A673 (cell line): ENCODE measurements around the gene GPR78. TPM values are rescaled to one million over a fixed set of nuclear protein-coding genes. Genes with fewer than 3 reads are reported as not detected.

Experiments
- BruUV-seq: library from RNA; stranded (reverse); fragments of 400-500 nt; replicated peaks from 2 replicates; lab custom pipeline; 2021; lab: Mats Ljungman, UMichigan
- CTCF ChIA-PET: fragments of 300-600 bp; sonication (Branson Sonifier 250); formaldehyde crosslinking; loops from one replicate; lab custom pipeline; 2022; ENCODE audit warnings: antibody characterized with exemption; lab: Charles Lee
- POLR2A ChIA-PET: fragments of 300-600 bp; sonication (Branson Sonifier 250); formaldehyde crosslinking; loops from one replicate; lab custom pipeline; 2022; ENCODE audit warnings: antibody characterized with exemption; ENCODE audit not compliant: low non-redundant PET; lab: Charles Lee
- DNase-seq: peaks from one replicate; pipeline ENCODE4 v3.0.0-alpha.2; 2015; ENCODE audit warnings: low spot score
- H3K27ac ChIP-seq: fragments of 200-600 bp; sonication (generic); 2 replicates; pipeline ENCODE4 v1.5.1; 2016; ENCODE audit warnings: mixed run types, low read depth, mild to moderate bottlenecking, mixed read lengths, antibody characterized with exemption, low read length; ENCODE audit not compliant: poor library complexity, severe bottlenecking
- H3K27me3 ChIP-seq: fragments of 200-600 bp; sonication (generic); replicated peaks from 2 replicates; pipeline ENCODE4 v1.6.1; 2017; ENCODE audit warnings: mixed run types, low read depth, mild to moderate bottlenecking, mixed read lengths, antibody characterized with exemption, low read length; ENCODE audit not compliant: insufficient read depth, poor library complexity
- H3K36me3 ChIP-seq: fragments of 200-600 bp; sonication (generic); 2 replicates; pipeline ENCODE4 v1.6.1; 2016; ENCODE audit warnings: mixed run types, mild to moderate bottlenecking, mixed read lengths, antibody characterized with exemption, low read length; ENCODE audit not compliant: insufficient read depth, poor library complexity, severe bottlenecking
- H3K4me1 ChIP-seq: fragments of 200-600 bp; sonication (generic); 2 replicates; pipeline ENCODE4 v1.6.1; 2017; ENCODE audit warnings: mixed run types, mild to moderate bottlenecking, mixed read lengths, antibody characterized with exemption, low read length; ENCODE audit not compliant: insufficient read depth, poor library complexity, severe bottlenecking
- H3K4me3 ChIP-seq: fragments of 200-600 bp; sonication (generic); 2 replicates; pipeline ENCODE4 v1.5.1; 2016; ENCODE audit warnings: low read depth, mixed run types, mild to moderate bottlenecking, mixed read lengths, low read length; ENCODE audit not compliant: poor library complexity, severe bottlenecking
- H3K9me3 ChIP-seq: fragments of 200-600 bp; sonication (generic); 2 replicates; pipeline ENCODE4 v1.6.1; 2016; ENCODE audit warnings: mixed run types, low read depth, mild to moderate bottlenecking, mixed read lengths, antibody characterized with exemption, low read length; ENCODE audit not compliant: poor library complexity, severe bottlenecking
- EZH2 ChIP-seq: fragments of 200-600 bp; sonication (generic); IDR thresholded peaks from 2 replicates; pipeline ENCODE4 v1.6.1; 2017; ENCODE audit warnings: borderline replicate concordance, low read depth, mild to moderate bottlenecking, mixed read lengths, antibody characterized with exemption, low read length; ENCODE audit not compliant: poor library complexity, severe bottlenecking
- intact Hi-C: fragments of 100-400 bp; cut with micrococcal nuclease; formaldehyde crosslinking; loops from one replicate; pipeline ENCODE4 v1.10.0; 2022; ENCODE audit not compliant: unreplicated experiment
- total RNA-seq: library from RNA; stranded (reverse); gene quantifications from 2 replicates; pipeline ENCODE4 v1.2.3, GENCODE V29; 2021
- TF ChIP-seq, protein P1 (sequence below): fragments of 300-800, 200-600 bp; sonication (generic); conservative IDR thresholded peaks from 2 replicates; pipeline ENCODE4 v1.5.1; 2017; ENCODE audit warnings: low read depth, mild to moderate bottlenecking, antibody characterized with exemption, low read length, moderate library complexity, mixed read lengths

The GPR78 gene
- total RNA-seq, 1 experiment from 2014 or later = not detected

DNA sequence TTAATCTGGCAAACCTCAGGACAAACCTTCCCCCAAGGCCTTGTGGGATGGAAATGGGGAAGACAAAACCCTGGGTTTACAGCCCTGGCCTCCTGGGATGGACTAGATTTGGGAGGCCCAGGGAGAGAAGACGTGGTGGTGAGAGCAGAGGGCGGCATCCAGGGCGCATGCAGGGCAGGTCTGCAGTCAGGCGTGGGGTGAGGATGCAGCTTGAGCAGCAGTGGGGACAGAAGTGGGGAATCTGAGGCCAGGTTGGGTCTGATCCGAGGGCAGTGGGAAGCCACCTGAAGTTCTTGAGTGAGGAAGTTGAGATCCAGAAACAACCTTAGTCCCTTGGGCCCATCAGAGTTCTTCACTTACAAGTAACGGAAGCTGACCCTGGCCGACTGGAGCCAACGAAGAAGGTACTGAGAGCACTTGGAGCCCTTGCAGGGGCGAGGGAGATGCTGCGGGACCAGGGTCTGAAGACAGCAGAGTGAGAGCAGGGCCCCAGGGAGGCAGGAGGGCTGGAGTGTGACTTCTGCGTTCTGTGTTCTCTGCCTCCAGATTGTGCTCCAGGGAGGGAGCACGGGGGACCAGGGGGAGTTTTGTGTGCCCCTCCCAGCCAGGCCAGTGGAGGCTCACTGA is 42.0 kb upstream of the GPR78 start:
- no TSS peak for BruUV-seq
- TF ChIP-seq, protein P1, sequence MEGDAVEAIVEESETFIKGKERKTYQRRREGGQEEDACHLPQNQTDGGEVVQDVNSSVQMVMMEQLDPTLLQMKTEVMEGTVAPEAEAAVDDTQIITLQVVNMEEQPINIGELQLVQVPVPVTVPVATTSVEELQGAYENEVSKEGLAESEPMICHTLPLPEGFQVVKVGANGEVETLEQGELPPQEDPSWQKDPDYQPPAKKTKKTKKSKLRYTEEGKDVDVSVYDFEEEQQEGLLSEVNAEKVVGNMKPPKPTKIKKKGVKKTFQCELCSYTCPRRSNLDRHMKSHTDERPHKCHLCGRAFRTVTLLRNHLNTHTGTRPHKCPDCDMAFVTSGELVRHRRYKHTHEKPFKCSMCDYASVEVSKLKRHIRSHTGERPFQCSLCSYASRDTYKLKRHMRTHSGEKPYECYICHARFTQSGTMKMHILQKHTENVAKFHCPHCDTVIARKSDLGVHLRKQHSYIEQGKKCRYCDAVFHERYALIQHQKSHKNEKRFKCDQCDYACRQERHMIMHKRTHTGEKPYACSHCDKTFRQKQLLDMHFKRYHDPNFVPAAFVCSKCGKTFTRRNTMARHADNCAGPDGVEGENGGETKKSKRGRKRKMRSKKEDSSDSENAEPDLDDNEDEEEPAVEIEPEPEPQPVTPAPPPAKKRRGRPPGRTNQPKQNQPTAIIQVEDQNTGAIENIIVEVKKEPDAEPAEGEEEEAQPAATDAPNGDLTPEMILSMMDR = no peak
- TF ChIP-seq EZH2 = no peak
- H3K27me3 ChIP-seq = no peaks in the 10 kb centered on the region
- CTCF ChIA-PET = no interaction called here
- H3K36me3 ChIP-seq = no peaks in the 10 kb centered on the region
- H3K4me1 ChIP-seq = no peaks in the 10 kb centered on the region
- H3K9me3 ChIP-seq = no peaks in the 10 kb centered on the region
- H3K27ac ChIP-seq = no peak overlapping the region
- POLR2A ChIA-PET = no interaction called here
- DNase-seq = no peak
- intact Hi-C loops = no loop called here
- H3K4me3 ChIP-seq = no peak overlapping the region

DNA sequence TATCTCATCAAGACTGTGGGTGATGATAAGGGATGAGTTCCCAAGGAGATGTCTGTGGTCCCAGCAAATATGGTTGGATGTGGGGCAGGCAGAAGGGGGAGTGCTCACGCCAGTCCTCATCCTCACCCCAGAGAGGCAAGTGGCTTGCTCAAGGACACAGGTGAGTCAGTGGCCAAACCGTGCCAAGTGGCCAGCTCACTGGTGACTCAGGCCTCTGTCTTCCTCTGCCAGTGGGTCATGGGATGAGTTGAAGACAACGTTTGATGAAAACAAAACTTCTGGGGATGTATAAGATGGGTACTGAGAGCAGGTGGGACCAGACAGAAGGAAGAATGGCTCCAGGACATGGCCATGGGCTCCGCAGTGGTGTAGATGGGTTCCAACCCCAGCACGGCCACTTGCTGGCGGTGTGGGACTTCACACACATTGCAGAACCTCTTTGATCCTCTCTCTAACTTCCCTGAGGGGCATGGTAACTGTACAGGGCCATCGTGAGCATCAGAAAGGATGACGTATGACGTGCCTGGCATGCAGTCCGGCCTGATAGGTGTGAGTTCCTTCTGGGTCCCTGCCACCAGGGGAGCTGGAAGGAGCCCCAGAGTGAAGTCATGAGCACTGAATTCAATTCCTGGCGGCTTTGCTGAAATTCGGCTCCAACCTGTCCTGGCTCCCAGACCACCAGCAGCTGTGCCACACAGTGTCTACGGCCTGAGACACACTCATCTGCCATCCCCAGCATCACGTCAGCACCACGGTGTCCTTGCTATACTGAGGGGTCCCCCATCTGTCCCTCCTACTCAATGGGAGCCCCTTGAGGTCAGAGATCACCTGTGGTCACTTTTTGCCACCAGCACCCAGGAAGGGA is 41.3 kb upstream of the GPR78 start:
- H3K9me3 ChIP-seq = no peaks in the 10 kb centered on the region
- TF ChIP-seq, protein P1 = no peak
- no peak for TF ChIP-seq EZH2
- POLR2A ChIA-PET = no interaction called here
- DNase-seq = no peak
- H3K27me3 ChIP-seq = no peaks in the 10 kb centered on the region
- CTCF ChIA-PET = no interaction called here
- no peaks in the 10 kb centered on the region for H3K36me3 ChIP-seq
- no TSS peak for BruUV-seq
- H3K4me3 ChIP-seq = no peak overlapping the region
- no peaks in the 10 kb centered on the region for H3K4me1 ChIP-seq
- no peak overlapping the region for H3K27ac ChIP-seq
- intact Hi-C loops = no loop called here

DNA sequence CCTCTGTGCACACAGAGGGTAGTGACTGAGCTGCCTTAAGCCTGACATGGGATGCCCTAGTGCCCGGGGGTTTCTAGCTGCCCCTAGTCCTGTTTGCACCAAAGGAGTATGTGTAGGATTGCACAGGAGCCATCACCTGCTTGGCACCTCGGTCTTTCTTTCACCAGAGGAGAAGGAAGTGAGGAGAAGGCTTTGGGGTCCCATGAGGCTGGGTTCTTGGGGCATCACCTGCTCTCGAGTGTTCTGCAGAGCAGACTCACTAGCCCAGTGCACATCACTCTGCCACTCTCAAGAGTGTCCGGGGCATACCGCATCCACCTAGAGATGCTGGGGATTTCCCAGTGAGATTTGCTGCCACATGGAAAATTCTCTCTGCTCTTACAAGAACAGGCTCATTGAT is 40.5 kb upstream of the GPR78 start:
- no peak overlapping the region for H3K27ac ChIP-seq
- H3K4me1 ChIP-seq = no peaks in the 10 kb centered on the region
- CTCF ChIA-PET = no interaction called here
- intact Hi-C loops = no loop called here
- H3K36me3 ChIP-seq = no peaks in the 10 kb centered on the region
- H3K4me3 ChIP-seq = no peak overlapping the region
- no TSS peak for BruUV-seq
- no peak for DNase-seq
- no peak for TF ChIP-seq EZH2
- TF ChIP-seq, protein P1 = no peak
- POLR2A ChIA-PET = no interaction called here
- H3K27me3 ChIP-seq = no peaks in the 10 kb centered on the region
- no peaks in the 10 kb centered on the region for H3K9me3 ChIP-seq
